SK-N-SH (cell line): ENCODE results near the gene AXL. TPM values are rescaled to one million over a fixed set of nuclear protein-coding genes. Genes with fewer than 3 reads are reported as not detected.
A peak's percentile ranks its signal among the peaks of the same experiment; 100 is the strongest.

Experiments
- CTCF ChIA-PET: fragments of 300-600, 350-600 bp; formaldehyde crosslinking; extraction: SDS; loops from one replicate; lab custom pipeline; 2021; lab: Yijun Ruan, JAX
- POLR2A ChIA-PET: fragments of 350-600 bp; sonication (Branson Sonifier 250); formaldehyde crosslinking; extraction: SDS; loops from one replicate; lab custom pipeline; 2020; ENCODE audit warnings: antibody characterized with exemption, inconsistent platforms; lab: Yijun Ruan, JAX
- DNase-seq: peaks from one replicate; pipeline ENCODE4 v3.0.0; 2012
- H2AFZ ChIP-seq: fragments of 200-600 bp; sonication (generic); 2 replicates; pipeline ENCODE4 v1.8.1; 2016; ENCODE audit warnings: antibody characterized with exemption, mild to moderate bottlenecking, low read depth
- H3F3A ChIP-seq: fragments of 200-600 bp; sonication (generic); replicated peaks from 2 replicates; pipeline ENCODE3; 2016; ENCODE audit warnings: antibody characterized with exemption, mild to moderate bottlenecking; ENCODE audit not compliant: insufficient read depth
- H3K27ac ChIP-seq, 2 experiments: fragments of 200-500 bp in 1 of 2; fragments of 200-600 bp in 1 of 2; sonication (Bioruptor generic) in 1 of 2; sonication (generic), shearing (Covaris generic) in 1 of 2; 2 replicates each; pipeline versions ENCODE4 v1.5.1 to v1.6.1; 2014 to 2016; ENCODE audit warnings: low read depth in 2 of 2, inconsistent platforms in 1 of 2, low read length in 1 of 2, mild to moderate bottlenecking in 1 of 2, mixed read lengths in 1 of 2
- H3K27me3 ChIP-seq: fragments of 200-600 bp; sonication (generic), shearing (Covaris generic); 2 replicates; pipeline ENCODE4 v1.6.1; 2016; ENCODE audit warnings: mixed run types; ENCODE audit not compliant: insufficient read depth
- H3K36me3 ChIP-seq, 2 experiments: fragments of 200-500 bp in 1 of 2; fragments of 200-600 bp in 1 of 2; sonication (Bioruptor generic) in 1 of 2; sonication (generic) in 1 of 2; replicated peaks in 1 of 2; 2 replicates each; pipeline versions ENCODE3 to v1.5.1; 2014 to 2016; ENCODE audit warnings: low read length in 1 of 2, mild to moderate bottlenecking in 1 of 2; ENCODE audit not compliant: insufficient read depth in 2 of 2, control insufficient read depth in 1 of 2
- H3K4me1 ChIP-seq, 2 experiments: fragments of 200-500 bp in 1 of 2; fragments of 200-600 bp in 1 of 2; sonication (Bioruptor generic) in 1 of 2; sonication (generic), shearing (Covaris generic) in 1 of 2; 2 replicates each; pipeline versions ENCODE4 v1.5.1 to v1.6.1; 2014 to 2016; ENCODE audit warnings: low read depth in 1 of 2, low read length in 1 of 2, mixed run types in 1 of 2; ENCODE audit not compliant: insufficient read depth in 2 of 2, control insufficient read depth in 1 of 2
- H3K4me2 ChIP-seq: fragments of 200-600 bp; sonication (generic), shearing (Covaris generic); 2 replicates; pipeline ENCODE4 v1.6.1; 2017; ENCODE audit warnings: mixed run types
- H3K4me3 ChIP-seq, 2 experiments: fragments of 200-500 bp in 1 of 2; fragments of 200-600 bp in 1 of 2; sonication (Bioruptor generic) in 1 of 2; sonication (generic), shearing (Covaris generic) in 1 of 2; 2 replicates each; pipeline versions ENCODE4 v1.5.1 to v1.8.1; 2014 to 2016; ENCODE audit warnings: low read depth in 2 of 2, inconsistent platforms in 1 of 2, low read length in 1 of 2, mild to moderate bottlenecking in 1 of 2, mixed read lengths in 1 of 2, moderate library complexity in 1 of 2
- H3K79me2 ChIP-seq: fragments of 200-600 bp; sonication (generic); 2 replicates; pipeline ENCODE4 v1.8.1; 2017; ENCODE audit warnings: mild to moderate bottlenecking; ENCODE audit not compliant: insufficient read depth
- H3K9ac ChIP-seq: fragments of 200-600 bp; sonication (generic); 2 replicates; pipeline ENCODE4 v1.6.1; 2017; ENCODE audit warnings: mixed run types
- H3K9me2 ChIP-seq: fragments of 200-600 bp; sonication (generic); 2 replicates; pipeline ENCODE4 v1.6.1; 2017; ENCODE audit warnings: mixed run types
- H3K9me3 ChIP-seq: fragments of 200-600 bp; sonication (generic); 2 replicates; pipeline ENCODE4 v1.6.1; 2017; ENCODE audit warnings: mixed run types, mild to moderate bottlenecking, moderate library complexity
- H4K20me1 ChIP-seq: fragments of 200-600 bp; sonication (generic); 2 replicates; pipeline ENCODE4 v1.6.1; 2017; ENCODE audit warnings: mild to moderate bottlenecking, mixed run types; ENCODE audit not compliant: insufficient read depth
- EP300 ChIP-seq, 2 experiments: IDR thresholded peaks; 2 replicates each; pipeline versions ENCODE4 v1.4.0 to v1.6.1; 2012; ENCODE audit warnings: borderline replicate concordance in 1 of 2, low read depth in 1 of 2, low read length in 1 of 2
- FOSL2 ChIP-seq: IDR thresholded peaks from 2 replicates; pipeline ENCODE4 v1.4.0; 2012; ENCODE audit warnings: low read depth, mild to moderate bottlenecking, moderate library complexity, borderline replicate concordance
- FOXJ3 ChIP-seq: sonication (generic); formaldehyde crosslinking; IDR thresholded peaks from 2 replicates; pipeline ENCODE4 v1.5.1; 2020; ENCODE audit warnings: mild to moderate bottlenecking, missing genetic modification reagents
- FOXM1 ChIP-seq: IDR thresholded peaks from 2 replicates; pipeline ENCODE4 v1.4.0; 2012; ENCODE audit warnings: low read depth, mild to moderate bottlenecking
- GABPA ChIP-seq: IDR thresholded peaks from 2 replicates; pipeline ENCODE4 v1.4.0; 2012; ENCODE audit warnings: low read depth, mild to moderate bottlenecking
- GATA2 ChIP-seq: sonication (generic); formaldehyde crosslinking; IDR thresholded peaks from 2 replicates; pipeline ENCODE4 v1.5.0; 2020; ENCODE audit warnings: mild to moderate bottlenecking, missing genetic modification reagents
- MEF2A ChIP-seq: IDR thresholded peaks from 2 replicates; pipeline ENCODE4 v1.4.0; 2012; ENCODE audit warnings: low read depth, borderline replicate concordance
- MXI1 ChIP-seq: IDR thresholded peaks from 2 replicates; pipeline ENCODE4 v1.6.1; 2012; ENCODE audit warnings: mild to moderate bottlenecking, low read depth, low read length, improper control_type of control experiment
- NFIC ChIP-seq: IDR thresholded peaks from 2 replicates; pipeline ENCODE4 v1.4.0; 2012; ENCODE audit warnings: borderline replicate concordance
- NRF1 ChIP-seq: IDR thresholded peaks from 2 replicates; pipeline ENCODE4 v1.6.1; 2012; ENCODE audit warnings: low read depth, mild to moderate bottlenecking, low read length
- POLR2AphosphoS5 ChIP-seq: IDR thresholded peaks from 2 replicates; pipeline ENCODE4 v1.6.1; 2012; ENCODE audit warnings: low read depth, low read length
- RAD21 ChIP-seq: IDR thresholded peaks from 2 replicates; pipeline ENCODE4 v1.6.1; 2012; ENCODE audit warnings: mild to moderate bottlenecking, low read length
- RCOR1 ChIP-seq: fragments of 150-350 bp; IDR thresholded peaks from 2 replicates; pipeline ENCODE4 v1.6.1; 2017; ENCODE audit warnings: antibody characterized with exemption, low read length
- RFX5 ChIP-seq: IDR thresholded peaks from 2 replicates; pipeline ENCODE4 v1.6.1; 2012; ENCODE audit warnings: mild to moderate bottlenecking, improper control_type of control experiment, low read length
- SIN3A ChIP-seq: IDR thresholded peaks from 2 replicates; pipeline ENCODE4 v1.6.1; 2012; ENCODE audit warnings: low read depth, mild to moderate bottlenecking, low read length, moderate library complexity, borderline replicate concordance
- SMC3 ChIP-seq: IDR thresholded peaks from 2 replicates; pipeline ENCODE4 v1.6.1; 2012; ENCODE audit warnings: low read depth, low read length, improper control_type of control experiment
- TAF1 ChIP-seq: IDR thresholded peaks from 2 replicates; pipeline ENCODE4 v1.6.1; 2012; ENCODE audit warnings: low read depth, mild to moderate bottlenecking, low read length, moderate library complexity, borderline replicate concordance
- TCF12 ChIP-seq: IDR thresholded peaks from 2 replicates; pipeline ENCODE4 v1.4.0; 2012
- TEAD4 ChIP-seq: IDR thresholded peaks from 2 replicates; pipeline ENCODE4 v1.4.0; 2012; ENCODE audit warnings: mild to moderate bottlenecking, borderline replicate concordance; ENCODE audit not compliant: insufficient read depth
- YY1 ChIP-seq: IDR thresholded peaks from 2 replicates; pipeline ENCODE4 v1.4.0; 2012; ENCODE audit warnings: low read depth, mild to moderate bottlenecking
- WGBS: methylation state at CpG from one replicate; pipeline ENCODE4 v1.1.6; 2017; ENCODE audit warnings: low lambda C conversion rate; 5-methylcytosine and 5-hydroxymethylcytosine counted together
- polyA plus RNA-seq, 3 experiments: library from polyadenylated mRNA; depleted of rRNA; stranded (reverse); fragments of >200 nt; gene quantifications; 2 replicates each; pipeline ENCODE4 v1.2.3, GENCODE V29; 2012
- TF ChIP-seq, protein P1 (sequence below): IDR thresholded peaks from 2 replicates; pipeline ENCODE4; 2012
- TF ChIP-seq, protein P2 (sequence below): IDR thresholded peaks from 2 replicates; pipeline ENCODE4 v1.4.0; 2012; ENCODE audit warnings: low read depth, borderline replicate concordance
- TF ChIP-seq, protein P3 (sequence below): fragments of 200-600 bp; sonication (generic); IDR thresholded peaks from 2 replicates; pipeline ENCODE4 v1.6.1; 2017; ENCODE audit warnings: antibody characterized with exemption, mild to moderate bottlenecking, moderate library complexity
- TF ChIP-seq, protein P4 (sequence below): fragments of 150-350 bp; IDR thresholded peaks from 2 replicates; pipeline ENCODE4 v1.6.1; 2017; ENCODE audit warnings: antibody characterized with exemption, low read length, low read depth, borderline replicate concordance
- TF ChIP-seq, protein P5 (sequence below): IDR thresholded peaks from 2 replicates; pipeline ENCODE4 v1.4.0; 2012; ENCODE audit warnings: low read depth, borderline replicate concordance
- TF ChIP-seq, protein P6 (sequence below): IDR thresholded peaks from 2 replicates; pipeline ENCODE4 v1.4.0; 2012; ENCODE audit warnings: low read depth

The AXL gene
- polyA plus RNA-seq (2012; rRNA removed), result 78.8 and 82.6 TPM in 2 replicates
- polyA plus RNA-seq (2012; cell fraction: cytosol; rRNA removed), result 47.4 and 58.0 TPM in 2 replicates
- polyA plus RNA-seq (2012; cell fraction: nucleus; rRNA removed), result 71.7 and 77.3 TPM in 2 replicates

DNA sequence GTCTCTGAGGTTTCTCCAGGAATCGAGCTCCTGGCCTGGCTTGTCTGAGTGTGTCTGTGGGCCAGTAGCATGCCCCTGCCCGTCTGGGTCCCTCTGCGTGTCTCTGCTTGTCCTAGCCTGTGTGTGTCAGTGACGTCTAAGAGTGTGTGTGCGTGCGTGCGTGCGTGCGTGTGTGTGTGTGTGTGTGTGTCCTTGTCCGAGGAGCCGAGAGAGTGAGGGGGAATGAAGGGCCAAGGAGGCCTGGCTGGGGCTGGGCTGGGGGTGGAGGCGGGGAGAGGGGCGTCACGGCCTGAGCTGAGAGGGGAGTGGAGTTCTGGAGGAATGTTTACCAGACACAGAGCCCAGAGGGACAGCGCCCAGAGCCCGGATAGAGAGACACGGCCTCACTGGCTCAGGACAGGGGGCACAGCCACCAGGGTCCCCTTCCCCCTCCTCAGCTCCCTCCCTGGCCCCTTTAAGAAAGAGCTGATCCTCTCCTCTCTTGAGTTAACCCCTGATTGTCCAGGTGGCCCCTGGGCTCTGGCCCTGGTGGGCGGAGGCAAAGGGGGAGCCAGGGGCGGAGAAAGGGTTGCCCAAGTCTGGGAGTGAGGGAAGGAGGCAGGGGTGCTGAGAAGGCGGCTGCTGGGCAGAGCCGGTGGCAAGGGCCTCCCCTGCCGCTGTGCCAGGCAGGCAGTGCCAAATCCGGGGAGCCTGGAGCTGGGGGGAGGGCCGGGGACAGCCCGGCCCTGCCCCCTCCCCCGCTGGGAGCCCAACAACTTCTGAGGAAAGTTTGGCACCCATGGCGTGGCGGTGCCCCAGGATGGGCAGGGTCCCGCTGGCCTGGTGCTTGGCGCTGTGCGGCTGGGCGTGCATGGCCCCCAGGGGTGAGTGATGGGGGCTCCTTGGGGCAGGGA is at the start of gene AXL:
Gene AXL (plus strand): TSS at position 609 of the 893 bp plus-strand sequence. CDS start 170 bp downstream, at position 779.
- Histone ChIP-seq H4K20me1 (no peaks in the 10 kb centered on the region), H3K4me3 (peak within 1 kb of the TSS; percentile 53 to 81), H2AFZ (peak within 1 kb of the TSS; percentile 58; the same call in 1 of the 2 replicates), H3K27ac (peak within 1 kb of the TSS; percentile 5 to 96; a peak in 3 of 4 replicates), H3K4me2 (peak within 1 kb of the TSS; percentile 96), H3K9me3 (no peaks in the 10 kb centered on the region), H3K4me1 (peaks cover 0 to 11% of the 10 kb centered on the region in 2 experiments; a peak in 2 of 4 replicates), H3K79me2 (peaks cover 55% of the 10 kb centered on the region), H3F3A (peaks cover 28% of the 10 kb centered on the region), H3K36me3 (peaks cover 0 to 6% of the 10 kb centered on the region in 2 experiments), H3K27me3 (no peaks in the 10 kb centered on the region), H3K9me2 (no peaks in the 10 kb centered on the region), H3K9ac (peak within 1 kb of the TSS; percentile 99)
- ChIA-PET POLR2A (no interaction called here), CTCF (no interaction called here)
- peak; percentile 43 for DNase-seq
- WGBS, result 5% methylated on average over 26 of the region's 32 CpGs
- TF ChIP-seq RFX5 (no peak), NFIC (peak; percentile 39; the same call in 1 of the 2 replicates), GATA2 (no peak), FOXJ3 (CRISPR knock-in tag) (no peak), TEAD4 (peak; percentile 37; the same call in 1 of the 2 replicates), FOSL2 (no peak), TAF1 (peak; percentile 68; the same call in 1 of the 2 replicates), POLR2AphosphoS5 (peak; percentile 83; the same call in 1 of the 2 replicates), MEF2A (no peak), RCOR1 (no peak), YY1 (0 out of 2 replicates have a peak, but pooled peaks have one; percentile 47), MXI1 (no peak), SMC3 (no peak), SIN3A (peak; percentile 88; the same call in 1 of the 2 replicates), EP300 (IDR thresholded peaks at IDR 0.05; ENCODE audit: borderline replicate concordance in 1 of 2, low read depth in 1 of 2, low read length in 1 of 2) (0 out of 4 replicates have a peak, but pooled peaks of 1 of the 2 experiments have one; percentile 25), GABPA (no peak), NRF1 (no peak), TCF12 (peak; percentile 48; the same call in 1 of the 2 replicates), FOXM1 (no peak), RAD21 (no peak)
- TF ChIP-seq, protein P1, sequence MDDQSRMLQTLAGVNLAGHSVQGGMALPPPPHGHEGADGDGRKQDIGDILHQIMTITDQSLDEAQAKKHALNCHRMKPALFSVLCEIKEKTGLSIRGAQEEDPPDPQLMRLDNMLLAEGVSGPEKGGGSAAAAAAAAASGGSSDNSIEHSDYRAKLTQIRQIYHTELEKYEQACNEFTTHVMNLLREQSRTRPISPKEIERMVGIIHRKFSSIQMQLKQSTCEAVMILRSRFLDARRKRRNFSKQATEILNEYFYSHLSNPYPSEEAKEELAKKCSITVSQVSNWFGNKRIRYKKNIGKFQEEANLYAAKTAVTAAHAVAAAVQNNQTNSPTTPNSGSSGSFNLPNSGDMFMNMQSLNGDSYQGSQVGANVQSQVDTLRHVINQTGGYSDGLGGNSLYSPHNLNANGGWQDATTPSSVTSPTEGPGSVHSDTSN, result no peak; the same call in 1 of the 2 replicates
- TF ChIP-seq, protein P2, sequence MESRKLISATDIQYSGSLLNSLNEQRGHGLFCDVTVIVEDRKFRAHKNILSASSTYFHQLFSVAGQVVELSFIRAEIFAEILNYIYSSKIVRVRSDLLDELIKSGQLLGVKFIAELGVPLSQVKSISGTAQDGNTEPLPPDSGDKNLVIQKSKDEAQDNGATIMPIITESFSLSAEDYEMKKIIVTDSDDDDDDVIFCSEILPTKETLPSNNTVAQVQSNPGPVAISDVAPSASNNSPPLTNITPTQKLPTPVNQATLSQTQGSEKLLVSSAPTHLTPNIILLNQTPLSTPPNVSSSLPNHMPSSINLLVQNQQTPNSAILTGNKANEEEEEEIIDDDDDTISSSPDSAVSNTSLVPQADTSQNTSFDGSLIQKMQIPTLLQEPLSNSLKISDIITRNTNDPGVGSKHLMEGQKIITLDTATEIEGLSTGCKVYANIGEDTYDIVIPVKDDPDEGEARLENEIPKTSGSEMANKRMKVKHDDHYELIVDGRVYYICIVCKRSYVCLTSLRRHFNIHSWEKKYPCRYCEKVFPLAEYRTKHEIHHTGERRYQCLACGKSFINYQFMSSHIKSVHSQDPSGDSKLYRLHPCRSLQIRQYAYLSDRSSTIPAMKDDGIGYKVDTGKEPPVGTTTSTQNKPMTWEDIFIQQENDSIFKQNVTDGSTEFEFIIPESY, result 0 out of 2 replicates have a peak, but pooled peaks have one; percentile 23
- TF ChIP-seq, protein P3, sequence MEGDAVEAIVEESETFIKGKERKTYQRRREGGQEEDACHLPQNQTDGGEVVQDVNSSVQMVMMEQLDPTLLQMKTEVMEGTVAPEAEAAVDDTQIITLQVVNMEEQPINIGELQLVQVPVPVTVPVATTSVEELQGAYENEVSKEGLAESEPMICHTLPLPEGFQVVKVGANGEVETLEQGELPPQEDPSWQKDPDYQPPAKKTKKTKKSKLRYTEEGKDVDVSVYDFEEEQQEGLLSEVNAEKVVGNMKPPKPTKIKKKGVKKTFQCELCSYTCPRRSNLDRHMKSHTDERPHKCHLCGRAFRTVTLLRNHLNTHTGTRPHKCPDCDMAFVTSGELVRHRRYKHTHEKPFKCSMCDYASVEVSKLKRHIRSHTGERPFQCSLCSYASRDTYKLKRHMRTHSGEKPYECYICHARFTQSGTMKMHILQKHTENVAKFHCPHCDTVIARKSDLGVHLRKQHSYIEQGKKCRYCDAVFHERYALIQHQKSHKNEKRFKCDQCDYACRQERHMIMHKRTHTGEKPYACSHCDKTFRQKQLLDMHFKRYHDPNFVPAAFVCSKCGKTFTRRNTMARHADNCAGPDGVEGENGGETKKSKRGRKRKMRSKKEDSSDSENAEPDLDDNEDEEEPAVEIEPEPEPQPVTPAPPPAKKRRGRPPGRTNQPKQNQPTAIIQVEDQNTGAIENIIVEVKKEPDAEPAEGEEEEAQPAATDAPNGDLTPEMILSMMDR, result no peak
- TF ChIP-seq, protein P4, sequence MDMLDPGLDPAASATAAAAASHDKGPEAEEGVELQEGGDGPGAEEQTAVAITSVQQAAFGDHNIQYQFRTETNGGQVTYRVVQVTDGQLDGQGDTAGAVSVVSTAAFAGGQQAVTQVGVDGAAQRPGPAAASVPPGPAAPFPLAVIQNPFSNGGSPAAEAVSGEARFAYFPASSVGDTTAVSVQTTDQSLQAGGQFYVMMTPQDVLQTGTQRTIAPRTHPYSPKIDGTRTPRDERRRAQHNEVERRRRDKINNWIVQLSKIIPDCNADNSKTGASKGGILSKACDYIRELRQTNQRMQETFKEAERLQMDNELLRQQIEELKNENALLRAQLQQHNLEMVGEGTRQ, result no peak
- TF ChIP-seq, protein P5, sequence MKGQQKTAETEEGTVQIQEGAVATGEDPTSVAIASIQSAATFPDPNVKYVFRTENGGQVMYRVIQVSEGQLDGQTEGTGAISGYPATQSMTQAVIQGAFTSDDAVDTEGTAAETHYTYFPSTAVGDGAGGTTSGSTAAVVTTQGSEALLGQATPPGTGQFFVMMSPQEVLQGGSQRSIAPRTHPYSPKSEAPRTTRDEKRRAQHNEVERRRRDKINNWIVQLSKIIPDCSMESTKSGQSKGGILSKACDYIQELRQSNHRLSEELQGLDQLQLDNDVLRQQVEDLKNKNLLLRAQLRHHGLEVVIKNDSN, result no peak
- TF ChIP-seq, protein P6, sequence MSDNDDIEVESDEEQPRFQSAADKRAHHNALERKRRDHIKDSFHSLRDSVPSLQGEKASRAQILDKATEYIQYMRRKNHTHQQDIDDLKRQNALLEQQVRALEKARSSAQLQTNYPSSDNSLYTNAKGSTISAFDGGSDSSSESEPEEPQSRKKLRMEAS, result peak; percentile 77
